ENCODE measurements around the gene ATR. TPM values are rescaled to one million over a fixed set of nuclear protein-coding genes. Genes with fewer than 3 reads are reported as not detected.

ATR gene
- total RNA-seq, 1 experiment from 2014 or later: 15.8 TPM

DNA sequence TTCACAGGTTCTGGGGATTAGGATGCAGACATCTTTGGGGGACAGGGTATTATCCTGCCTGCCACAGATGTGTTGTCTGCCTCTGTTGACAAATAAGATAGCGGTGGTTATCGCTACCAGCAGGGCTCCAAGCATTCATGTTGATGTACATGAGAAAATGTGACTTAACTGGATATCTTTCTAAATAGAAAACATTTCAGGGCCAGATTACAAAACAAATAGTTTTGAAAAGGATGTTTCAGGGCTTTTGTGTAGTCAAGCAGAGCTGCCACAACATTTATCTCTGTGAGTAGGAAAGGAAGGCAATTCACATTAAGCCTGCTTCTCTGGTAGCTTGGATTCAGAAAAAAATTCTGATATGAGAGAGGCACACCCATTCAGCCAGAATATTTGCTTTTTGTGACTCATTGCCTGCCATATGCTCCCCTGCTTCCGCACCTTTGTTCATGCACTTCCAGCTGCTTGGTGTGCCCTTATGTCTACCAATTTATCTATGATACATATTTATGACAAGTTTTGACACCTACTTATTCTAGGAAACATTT is 40.5 kb upstream of the ATR start:
- Histone ChIP-seq H3K79me1 (ENCODE audit: insufficient read depth, low read depth, low read length, poor library complexity, severe bottlenecking) (no peaks in the 10 kb centered on the region), H2BK15ac (ENCODE audit: low read depth, low read length) (no peak overlapping the region), H3K9ac (ENCODE audit: extremely low read depth, insufficient read length, low read length) (no peak overlapping the region), H3K79me2 (ENCODE audit: insufficient read depth, low read length) (no peaks in the 10 kb centered on the region), H2AK5ac (ENCODE audit: insufficient read length, low read length) (no peak overlapping the region), H4K8ac (replicated peaks; ENCODE audit: insufficient read length, low read depth, low read length) (no peak overlapping the region), H4K5ac (ENCODE audit: insufficient read length, low read depth, low read length) (no peak overlapping the region), H3K4me1 (ENCODE audit: insufficient read depth, low read length) (no peaks in the 10 kb centered on the region), H3K18ac (ENCODE audit: insufficient read length, low read depth, low read length) (no peak overlapping the region), H3T11ph (ENCODE audit: low read length) (no peak overlapping the region), H3K27me3 (ENCODE audit: insufficient read depth, low read length) (no peaks in the 10 kb centered on the region), H3K4ac (ENCODE audit: low read depth, low read length) (no peak overlapping the region), H4K91ac (ENCODE audit: insufficient read length, low read depth, low read length) (no peak overlapping the region), H3K14ac (ENCODE audit: insufficient read depth, low read length) (no peak overlapping the region), H3K9me3 (ENCODE audit: control insufficient read depth, low read depth, low read length) (no peaks in the 10 kb centered on the region), H3K23me2 (ENCODE audit: insufficient read length, low read depth, low read length, poor library complexity, severe bottlenecking) (no peaks in the 10 kb centered on the region), H4K20me1 (ENCODE audit: control insufficient read depth, insufficient read depth, insufficient read length) (peaks cover 2% of the 10 kb centered on the region), H3K27ac (ENCODE audit: insufficient read length, low read depth, low read length) (no peak overlapping the region), H2BK12ac (ENCODE audit: insufficient read length, low read depth, low read length) (no peak overlapping the region), H2BK5ac (ENCODE audit: insufficient read length, low read length) (no peak overlapping the region), H2BK20ac (ENCODE audit: low read depth, low read length, poor library complexity, severe bottlenecking) (no peak overlapping the region), H3K23ac (ENCODE audit: insufficient read length, low read depth, low read length) (no peak overlapping the region), H3K56ac (ENCODE audit: insufficient read length, low read depth, low read length) (no peak overlapping the region), H2AFZ (ENCODE audit: low read length) (no peak overlapping the region), H2BK120ac (ENCODE audit: low read depth, low read length, poor library complexity, severe bottlenecking) (no peak overlapping the region), H3K4me2 (ENCODE audit: insufficient read depth, insufficient read length, low read length) (no peak overlapping the region)
- Mint-ChIP-seq H3K4me1 (peaks cover 15 to 16% of the 10 kb centered on the region in 2 experiments), H3K36me3 (ENCODE audit: insufficient read depth in 1 of 3, low read depth in 3 of 3) (no peaks in the 10 kb centered on the region), H3K4me3 (no peak overlapping the region), H3K27ac (no peak overlapping the region; a peak in 1 of 7 replicates), H3K9me3 (no peaks in the 10 kb centered on the region), H3K27me3 (ENCODE audit: low read depth) (no peaks in the 10 kb centered on the region)
- no peak for DNase-seq
- TF ChIP-seq, protein P1, sequence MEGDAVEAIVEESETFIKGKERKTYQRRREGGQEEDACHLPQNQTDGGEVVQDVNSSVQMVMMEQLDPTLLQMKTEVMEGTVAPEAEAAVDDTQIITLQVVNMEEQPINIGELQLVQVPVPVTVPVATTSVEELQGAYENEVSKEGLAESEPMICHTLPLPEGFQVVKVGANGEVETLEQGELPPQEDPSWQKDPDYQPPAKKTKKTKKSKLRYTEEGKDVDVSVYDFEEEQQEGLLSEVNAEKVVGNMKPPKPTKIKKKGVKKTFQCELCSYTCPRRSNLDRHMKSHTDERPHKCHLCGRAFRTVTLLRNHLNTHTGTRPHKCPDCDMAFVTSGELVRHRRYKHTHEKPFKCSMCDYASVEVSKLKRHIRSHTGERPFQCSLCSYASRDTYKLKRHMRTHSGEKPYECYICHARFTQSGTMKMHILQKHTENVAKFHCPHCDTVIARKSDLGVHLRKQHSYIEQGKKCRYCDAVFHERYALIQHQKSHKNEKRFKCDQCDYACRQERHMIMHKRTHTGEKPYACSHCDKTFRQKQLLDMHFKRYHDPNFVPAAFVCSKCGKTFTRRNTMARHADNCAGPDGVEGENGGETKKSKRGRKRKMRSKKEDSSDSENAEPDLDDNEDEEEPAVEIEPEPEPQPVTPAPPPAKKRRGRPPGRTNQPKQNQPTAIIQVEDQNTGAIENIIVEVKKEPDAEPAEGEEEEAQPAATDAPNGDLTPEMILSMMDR (conservative IDR thresholded peaks at IDR 0.05): no peak
- no CpG with 5 or more reads among the region's 3 CpGs for WGBS (ENCODE audit: extremely low coverage, insufficient read length, low lambda C conversion rate)

All from H9 (cell line).